NCI-H1930 (cell line): ENCODE measurements around the gene FIGLA.
"Not testable (repeated sequence)": the region's sequence is repeated elsewhere in the genome, so short reads cannot be mapped to it uniquely, and the experiment has no call there.

Experiments
- DNase-seq, 2 experiments: peaks; one replicate each; lab custom pipeline; 2025; lab: John Stamatoyannopoulos, UW

The FIGLA gene

GRCh38 chr2:70745276-70745825 is 45.1 kb downstream of the FIGLA start:
- no peak for DNase-seq

- DNase-seq, result no peak
Observed at GRCh38 chr2:70744397-70744796, 46.0 kb downstream of the FIGLA start.

- no peak for DNase-seq
Observed at GRCh38 chr2:70743677-70744076, 46.8 kb downstream of the FIGLA start.

DNA sequence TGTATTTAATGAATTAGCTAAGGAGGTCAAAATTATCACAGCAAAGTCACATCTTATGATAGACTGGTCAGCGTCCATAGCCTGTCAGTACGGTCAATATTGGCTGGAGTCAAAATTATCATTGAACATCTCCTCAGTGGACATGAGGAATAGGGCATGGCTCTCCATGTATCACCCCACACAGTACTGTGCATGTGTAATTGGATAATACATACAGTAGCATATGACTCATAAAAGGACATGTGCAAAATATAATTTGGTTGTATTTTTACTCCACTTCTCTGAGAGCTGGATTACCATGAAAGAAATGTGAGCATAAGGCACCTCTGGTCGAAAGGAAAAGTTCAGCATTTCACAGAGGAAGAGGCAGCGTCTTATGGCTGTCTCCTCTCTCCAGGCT is 47.4 kb downstream of the FIGLA start:
- DNase-seq, result no peak

- DNase-seq, result not testable (repeated sequence)
Observed at GRCh38 chr2:70739492-70739891, 51.0 kb downstream of the FIGLA start.

- no peak for DNase-seq
Observed at GRCh38 chr2:70738159-70738558, 52.3 kb downstream of the FIGLA start.

GRCh38 chr2:70735071-70735470 is 55.4 kb downstream of the FIGLA start:
- DNase-seq, result no peak

DNA sequence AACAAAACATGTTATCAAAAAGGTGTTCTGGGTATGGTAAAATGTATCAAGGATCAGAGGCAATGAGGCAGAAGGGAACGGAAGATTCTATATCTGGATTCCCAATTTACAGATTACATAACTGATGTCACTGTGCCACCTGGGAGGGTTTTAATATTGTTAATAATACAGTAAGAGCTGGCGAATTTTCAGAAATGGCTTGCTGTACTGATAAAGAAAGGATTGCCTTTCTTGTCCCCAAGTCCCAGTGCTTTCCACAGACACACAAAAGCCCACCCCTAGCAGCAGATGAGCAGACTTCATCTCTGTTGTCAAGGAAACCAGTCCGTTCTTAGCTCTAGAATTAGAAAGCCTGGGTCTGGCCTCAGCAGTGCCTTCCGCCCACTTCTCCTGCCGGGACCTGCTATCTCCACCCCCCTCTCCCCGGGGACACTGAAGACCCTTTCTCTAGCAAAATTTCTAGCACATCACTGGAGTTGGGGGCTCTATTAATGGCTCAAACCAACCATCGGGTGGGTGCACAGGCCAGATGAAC is 56.7 kb downstream of the FIGLA start:
- no peak for DNase-seq

- DNase-seq, result no peak
Observed at GRCh38 chr2:70732766-70733645, 57.4 kb downstream of the FIGLA start.

DNA sequence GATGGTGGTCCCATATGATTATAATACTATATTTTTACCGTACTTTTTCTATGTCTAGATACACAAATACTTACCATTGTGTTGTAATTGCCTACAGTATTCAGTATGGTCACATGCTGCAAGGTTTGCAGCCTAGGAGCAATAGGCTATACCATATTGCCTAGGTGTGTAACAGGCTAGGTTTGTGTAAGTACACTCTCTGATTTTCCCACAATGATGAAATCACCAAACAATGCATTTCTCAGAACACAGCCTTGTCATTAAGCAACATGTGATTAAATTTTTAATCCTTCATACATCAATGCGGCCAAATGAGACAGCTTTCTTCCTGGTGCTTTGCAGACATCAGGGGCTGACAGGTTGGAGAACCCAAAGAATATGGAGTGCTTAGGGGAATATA is 59.7 kb downstream of the FIGLA start:
- no peak for DNase-seq

DNA sequence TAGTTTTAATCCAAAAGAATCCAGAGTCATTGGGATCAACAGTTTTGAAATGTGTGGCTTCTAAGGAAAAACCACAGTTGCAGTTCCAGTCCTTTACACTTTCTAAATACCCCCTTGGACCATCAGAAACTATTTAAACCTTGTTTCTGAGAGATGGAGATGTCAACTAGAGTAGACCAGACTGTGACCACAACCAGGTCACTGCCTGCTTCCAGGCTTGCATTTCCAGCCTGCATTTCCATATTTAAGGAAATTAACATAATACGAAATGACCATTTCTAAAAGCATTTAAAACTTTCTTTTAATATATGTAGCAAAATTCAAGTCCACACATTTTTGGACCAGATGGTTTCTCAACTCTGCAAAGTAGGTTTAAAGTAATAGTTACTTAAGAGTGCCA is 60.8 kb downstream of the FIGLA start:
- no peak for DNase-seq

DNA sequence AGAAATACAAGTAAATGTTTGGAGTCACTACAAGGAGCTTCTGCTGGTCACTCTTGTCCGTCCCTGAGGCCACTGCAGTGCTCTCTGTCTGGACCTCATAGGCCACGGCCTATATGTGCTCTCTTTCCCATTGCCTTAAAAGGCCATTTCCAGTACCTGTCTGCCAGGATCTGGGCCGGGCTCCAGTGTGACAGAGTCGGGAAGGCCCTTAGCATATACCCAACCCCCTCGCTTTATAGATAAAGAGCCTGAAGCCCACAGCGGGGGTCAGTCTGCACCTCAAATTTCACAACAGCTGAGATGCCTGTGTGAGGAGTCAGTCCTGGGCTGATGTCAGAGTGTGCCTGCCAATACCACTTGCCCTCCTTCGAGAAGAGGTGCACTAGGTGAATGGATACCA is 62.3 kb downstream of the FIGLA start:
- no peak for DNase-seq
